Epithelial cell of prostate (primary cell): ENCODE measurements around the gene UNC119B.
"Not testable (repeated sequence)": the region's sequence is repeated elsewhere in the genome, so short reads cannot be mapped to it uniquely, and the experiment has no call there.

ENCODE experiments used
- DNase-seq: peaks from one replicate; pipeline ENCODE4 v3.0.0-alpha.2; 2011; ENCODE audit warnings: low read depth, low spot score
- H3K27ac ChIP-seq: fragments of 450-650 bp; 2 replicates; pipeline ENCODE4 v1.5.1; 2017; ENCODE audit warnings: mild to moderate bottlenecking

The UNC119B gene

DNA sequence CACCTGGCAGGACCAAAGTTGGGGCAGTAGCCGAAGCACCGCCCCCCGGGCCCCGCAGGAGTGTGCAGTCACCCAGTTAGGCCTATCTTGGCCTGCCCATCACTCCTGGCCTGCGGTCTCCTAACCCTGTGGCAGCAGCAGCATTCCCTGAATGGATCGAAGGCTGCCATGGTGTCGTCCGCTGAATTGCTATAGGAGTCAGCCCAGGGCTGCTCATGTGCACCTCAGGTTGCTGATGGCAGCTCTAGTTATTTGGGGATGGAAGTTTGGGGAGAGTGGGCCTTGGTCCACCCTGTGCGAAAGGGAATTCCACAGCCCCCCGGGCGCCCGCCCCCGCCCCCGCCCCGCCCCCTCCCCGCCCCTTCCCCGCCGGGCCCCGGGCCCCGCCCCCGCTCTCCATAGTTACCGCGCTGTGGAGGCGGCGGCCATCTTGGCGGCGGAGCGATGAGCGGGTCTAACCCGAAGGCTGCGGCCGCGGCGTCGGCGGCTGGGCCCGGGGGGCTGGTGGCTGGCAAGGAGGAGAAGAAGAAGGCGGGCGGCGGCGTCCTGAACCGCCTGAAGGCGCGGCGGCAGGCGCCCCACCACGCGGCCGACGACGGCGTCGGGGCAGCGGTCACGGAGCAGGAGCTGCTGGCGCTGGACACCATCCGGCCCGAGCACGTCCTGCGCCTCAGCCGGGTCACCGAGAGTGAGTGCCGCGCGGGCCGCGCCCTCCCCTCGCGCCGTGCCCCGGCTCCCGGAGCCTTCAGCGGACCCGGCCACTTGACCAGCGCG is at the start of gene UNC119B:
Gene UNC119B, plus strand, starts transcription at position 428 of the 774 bp plus-strand sequence. Its CDS starts 17 bp downstream, at position 445.
- DNase-seq: no peak
- peak within 1 kb of the TSS; percentile 39 for H3K27ac ChIP-seq

- no peak overlapping the region for H3K27ac ChIP-seq
- DNase-seq: no peak
Measured at GRCh38 chr12:120661432-120661831, 48.8 kb upstream of the UNC119B start.

DNA sequence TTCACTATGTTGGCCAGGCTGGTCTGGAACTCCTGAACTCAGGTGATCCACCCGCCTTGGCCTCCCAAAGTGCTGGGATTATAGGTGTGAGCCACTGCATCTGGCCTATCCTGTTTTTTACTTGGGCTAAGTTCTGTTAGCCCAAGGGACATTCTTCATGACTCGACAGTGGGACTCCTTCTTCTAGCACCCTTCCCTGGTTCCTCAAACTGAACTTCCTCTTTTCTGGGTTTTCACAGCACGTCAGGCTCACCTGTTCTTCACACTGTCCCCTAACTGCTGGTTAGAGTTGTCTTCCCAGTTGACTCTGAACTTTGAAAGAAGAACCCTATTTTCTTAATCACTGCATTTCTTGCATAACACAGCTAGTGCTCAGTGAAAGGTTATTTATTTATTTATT is 47.4 kb upstream of the UNC119B start:
- H3K27ac ChIP-seq: no peak overlapping the region
- no peak for DNase-seq

- no peak overlapping the region for H3K27ac ChIP-seq
- no peak for DNase-seq
Measured at GRCh38 chr12:120663741-120664140, 46.5 kb upstream of the UNC119B start.

DNA sequence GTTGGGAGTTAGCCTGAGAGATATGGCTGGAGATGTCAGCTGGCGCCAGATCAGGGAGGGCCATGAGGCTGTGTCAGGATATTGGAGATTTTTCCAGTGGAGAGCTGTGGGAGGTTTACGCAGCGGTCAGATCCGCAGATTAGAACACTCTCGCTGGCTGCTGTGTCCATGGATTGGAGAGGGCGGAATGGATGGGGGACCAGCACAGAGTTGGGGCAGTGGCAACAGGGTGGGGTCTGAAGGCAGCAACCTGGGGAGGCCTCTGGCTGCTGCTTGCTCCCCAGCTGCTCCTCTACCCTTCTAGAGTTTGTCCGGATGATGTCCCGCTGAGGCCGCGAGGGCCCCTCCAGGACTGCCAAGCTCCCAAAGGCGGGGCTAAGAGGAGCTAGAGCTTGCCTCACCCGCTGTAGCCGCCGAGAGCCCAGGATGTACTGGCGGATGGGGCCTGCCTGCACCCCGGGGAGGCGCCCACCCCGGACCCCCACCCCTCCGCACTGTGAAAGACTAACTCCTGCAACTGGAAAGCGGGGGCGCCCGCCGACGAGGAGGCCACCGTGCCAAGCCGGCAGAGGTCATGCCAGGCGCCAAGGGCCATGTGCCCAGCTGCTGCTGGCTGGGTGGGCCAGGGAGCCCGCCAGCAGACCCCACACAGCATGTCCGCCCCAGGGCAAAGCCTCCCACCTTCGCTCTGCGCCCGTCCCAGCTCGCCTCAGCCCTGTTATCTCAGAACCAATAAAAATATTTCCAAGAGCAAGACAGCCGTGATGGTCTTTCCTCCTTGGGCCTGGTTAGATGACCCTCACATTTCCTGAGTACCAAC is 43.5 kb upstream of the UNC119B start:
- no peak overlapping the region for H3K27ac ChIP-seq
- no peak for DNase-seq

- H3K27ac ChIP-seq: no peak overlapping the region
- no peak for DNase-seq
Measured at GRCh38 chr12:120668091-120668867, 42.0 kb upstream of the UNC119B start.

- no peak overlapping the region for H3K27ac ChIP-seq
- DNase-seq: no peak
Measured at GRCh38 chr12:120668868-120669840, 41.1 kb upstream of the UNC119B start.

DNA sequence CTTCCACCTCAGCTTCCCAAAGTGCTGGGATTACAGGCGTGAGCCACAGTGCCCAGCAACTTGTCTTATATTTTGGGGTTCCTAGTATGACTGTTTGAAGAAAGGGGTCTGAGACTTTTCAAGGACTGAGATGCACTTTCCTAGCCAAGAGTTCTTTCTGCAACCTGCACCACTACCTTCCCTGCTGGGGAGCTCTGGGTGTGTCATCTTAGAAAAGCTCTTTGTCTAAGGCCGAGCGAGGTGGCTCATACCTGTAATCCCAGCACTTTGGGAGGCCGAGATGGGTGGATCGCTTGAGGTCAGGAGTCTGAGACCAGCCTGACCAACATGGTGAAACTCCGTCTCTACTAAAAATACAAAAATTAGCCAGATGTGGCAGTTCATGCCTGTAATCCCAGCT is 40.0 kb upstream of the UNC119B start:
- not testable (repeated sequence) for H3K27ac ChIP-seq, DNase-seq

- no peak for DNase-seq
- no peak overlapping the region for H3K27ac ChIP-seq
Measured at GRCh38 chr12:120670667-120671066, 39.6 kb upstream of the UNC119B start.

DNA sequence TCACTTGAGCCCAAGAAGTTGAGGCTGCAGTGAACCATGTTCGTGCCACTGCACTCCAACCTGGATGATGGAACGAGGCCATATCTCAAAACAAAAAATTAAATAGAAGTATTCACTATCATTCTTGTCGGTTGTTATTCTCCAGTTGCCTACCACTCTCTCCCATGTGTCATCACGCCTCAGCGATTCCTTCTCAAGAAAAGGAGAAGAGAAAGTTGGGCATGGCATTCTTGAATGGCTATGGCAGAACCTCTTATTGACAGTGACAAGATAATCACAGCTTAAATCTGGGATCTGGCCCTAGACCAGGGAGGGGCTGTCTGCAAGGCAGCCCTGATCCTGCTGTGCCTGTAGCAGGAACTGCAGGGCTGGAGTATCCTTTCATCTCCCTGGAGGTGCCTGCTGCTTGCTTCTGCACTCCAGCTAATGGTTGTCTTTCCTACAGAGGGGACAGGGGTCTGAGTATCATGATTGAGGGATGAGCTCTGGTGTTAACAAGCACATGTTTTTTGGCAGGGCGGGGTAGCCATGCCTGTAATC is 36.1 kb upstream of the UNC119B start:
- H3K27ac ChIP-seq: no peak overlapping the region
- DNase-seq: no peak

- H3K27ac ChIP-seq: peak overlapping the region; percentile 23
- DNase-seq: no peak
Measured at GRCh38 chr12:120677765-120678473, 32.3 kb upstream of the UNC119B start.

GRCh38 chr12:120678572-120678971 is 31.7 kb upstream of the UNC119B start:
- peak overlapping the region; percentile 23 for H3K27ac ChIP-seq
- DNase-seq: no peak

GRCh38 chr12:120680165-120680738 is 30.0 kb upstream of the UNC119B start:
- DNase-seq: no peak
- no peak overlapping the region for H3K27ac ChIP-seq

GRCh38 chr12:120684523-120684932 is 25.7 kb upstream of the UNC119B start:
- DNase-seq: peak; percentile 46
- no peak overlapping the region for H3K27ac ChIP-seq

- no peak for DNase-seq
- peak overlapping the region; percentile 85 for H3K27ac ChIP-seq
Measured at GRCh38 chr12:120685522-120685921, 24.7 kb upstream of the UNC119B start.

- peak; percentile 89 for DNase-seq
- H3K27ac ChIP-seq: peak overlapping the region; percentile 85
Measured at GRCh38 chr12:120686151-120686689, 24.0 kb upstream of the UNC119B start.

DNA sequence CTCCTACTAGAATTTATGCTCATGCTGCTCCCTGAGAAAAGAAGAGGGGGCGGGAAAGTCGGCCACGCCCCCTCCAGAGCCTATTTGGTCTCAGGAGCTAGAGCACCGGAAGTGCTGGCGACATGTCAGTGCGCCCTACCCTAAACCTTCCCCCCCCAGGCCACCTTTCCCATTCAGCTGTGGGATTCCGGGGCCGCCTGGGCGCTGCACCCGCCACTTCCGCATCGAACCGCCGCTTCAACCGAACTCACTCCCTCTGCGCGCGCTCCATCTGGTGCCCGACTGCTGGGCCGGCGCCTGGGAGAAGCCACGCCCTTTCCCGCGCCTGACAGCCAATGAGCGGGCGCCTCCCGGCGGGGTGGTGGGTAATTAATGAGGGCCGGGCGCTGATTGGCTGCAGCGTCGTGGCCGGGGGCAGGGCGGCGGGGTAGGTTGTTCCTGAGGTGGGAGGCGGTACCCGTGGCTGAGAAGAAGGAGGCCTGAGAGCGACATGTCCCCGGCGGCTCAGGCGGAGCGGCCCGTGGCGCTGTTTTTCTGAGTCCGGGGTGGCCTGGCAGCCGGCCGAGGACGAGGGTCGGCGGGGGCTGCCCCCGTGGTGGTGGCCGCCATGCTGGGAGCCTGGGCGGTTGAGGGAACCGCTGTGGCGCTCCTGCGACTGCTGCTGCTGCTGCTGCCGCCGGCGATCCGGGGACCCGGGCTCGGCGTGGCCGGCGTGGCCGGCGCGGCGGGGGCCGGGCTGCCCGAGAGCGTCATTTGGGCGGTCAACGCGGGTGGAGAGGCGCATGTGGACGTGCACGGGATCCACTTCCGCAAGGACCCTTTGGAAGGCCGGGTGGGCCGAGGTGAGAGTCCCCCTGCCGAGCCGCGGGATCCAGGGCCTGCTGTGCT is 23.3 kb upstream of the UNC119B start, which contains the start of gene MLEC:
Gene MLEC, plus strand, starts transcription at position 460 of the 888 bp plus-strand sequence. Its CDS starts 148 bp downstream, at position 608.
- peak within 1 kb of the TSS; percentile 85 for H3K27ac ChIP-seq
- peak; percentile 83 for DNase-seq
